AG04449 (cell line): ENCODE data around the gene PRMT6.
"Not testable (repeated sequence)": the region's sequence is repeated elsewhere in the genome, so short reads cannot be mapped to it uniquely, and the experiment has no call there.

Source experiments
- CTCF ChIA-PET: fragments of 350-600 bp; formaldehyde crosslinking; extraction: SDS; loops from one replicate; lab custom pipeline; 2021; ENCODE audit warnings: antibody characterized with exemption; lab: Yijun Ruan, JAX
- POLR2A ChIA-PET: fragments of 400-600, 350-600 bp; formaldehyde crosslinking; extraction: SDS; loops from one replicate; lab custom pipeline; 2020; ENCODE audit warnings: antibody characterized with exemption, inconsistent platforms; lab: Yijun Ruan, JAX
- DNase-seq: peaks from one replicate; pipeline ENCODE4 v3.0.0-alpha.2; 2010; ENCODE audit warnings: low read depth, low spot score
- H3K4me3 ChIP-seq: 2 replicates; pipeline ENCODE4 v1.5.1; 2011; ENCODE audit warnings: low read depth, mild to moderate bottlenecking, control low read depth, low read length
- CTCF ChIP-seq: IDR thresholded peaks from one replicate; pipeline ENCODE4 v1.5.1; 2011; ENCODE audit warnings: mild to moderate bottlenecking, moderate library complexity, low read length, control low read depth, inconsistent platforms; ENCODE audit not compliant: insufficient read depth; ENCODE audit errors: missing control alignments

Gene PRMT6

DNA sequence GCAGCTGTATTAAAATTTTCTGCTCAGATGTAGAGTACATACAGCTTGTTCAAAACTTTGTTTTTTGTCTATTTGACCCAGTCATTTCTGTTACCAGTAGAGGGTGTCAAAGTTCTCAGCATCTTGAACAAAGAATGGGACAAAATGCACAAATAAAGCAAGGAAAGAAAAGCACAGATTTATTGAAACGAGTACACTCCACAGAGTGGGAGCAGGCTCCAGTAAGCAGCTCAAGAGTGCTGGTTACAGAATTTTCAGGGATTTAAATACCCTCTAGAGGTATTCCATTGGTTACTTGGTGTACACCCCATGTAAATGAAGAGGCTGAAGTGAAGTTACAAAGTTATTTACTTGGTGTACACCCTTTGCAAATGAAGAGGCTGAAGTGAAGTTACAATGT is 8.9 kb upstream of the PRMT6 start:
- no peak overlapping the region for H3K4me3 ChIP-seq
- ChIA-PET POLR2A (no interaction called here), CTCF (interaction anchor here (0.6 kb wide), 1 partner anchor 53 kb away, joined by 3 read pairs; no protein-coding TSS in a partner anchor)
- TF ChIP-seq CTCF: no peak
- DNase-seq: no peak

DNA sequence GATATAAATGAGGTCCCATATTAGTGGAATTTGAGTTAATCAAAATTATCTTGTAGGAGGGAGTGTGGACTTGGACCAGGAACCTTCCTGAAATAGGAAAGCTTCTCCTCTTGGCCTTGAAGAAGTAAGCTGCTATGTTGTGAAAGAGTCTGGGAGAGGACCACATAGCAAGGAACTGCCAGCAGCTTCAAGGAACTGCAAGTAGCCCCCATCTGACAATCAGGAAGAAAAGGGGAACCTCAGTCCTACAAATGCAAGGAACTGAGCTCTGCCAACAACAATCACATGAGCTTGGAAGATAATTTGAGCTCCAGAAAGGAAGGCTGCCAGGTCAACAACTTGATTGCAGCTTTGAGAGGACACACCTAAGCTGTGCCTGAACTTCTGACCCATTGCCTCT is 8.2 kb upstream of the PRMT6 start:
- DNase-seq: no peak
- no peak overlapping the region for H3K4me3 ChIP-seq
- ChIA-PET POLR2A (interaction anchor here (1.0 kb wide), 1 partner anchor 9 kb away, joined by 5 read pairs; no protein-coding TSS in a partner anchor), CTCF (no interaction called here)
- no peak for TF ChIP-seq CTCF

- ChIA-PET POLR2A (no interaction called here), CTCF (no interaction called here)
- DNase-seq: no peak
- no peak overlapping the region for H3K4me3 ChIP-seq
- TF ChIP-seq CTCF: no peak
Measured at GRCh38 chr1:107051266-107051665, 5.2 kb upstream of the PRMT6 start.

DNA sequence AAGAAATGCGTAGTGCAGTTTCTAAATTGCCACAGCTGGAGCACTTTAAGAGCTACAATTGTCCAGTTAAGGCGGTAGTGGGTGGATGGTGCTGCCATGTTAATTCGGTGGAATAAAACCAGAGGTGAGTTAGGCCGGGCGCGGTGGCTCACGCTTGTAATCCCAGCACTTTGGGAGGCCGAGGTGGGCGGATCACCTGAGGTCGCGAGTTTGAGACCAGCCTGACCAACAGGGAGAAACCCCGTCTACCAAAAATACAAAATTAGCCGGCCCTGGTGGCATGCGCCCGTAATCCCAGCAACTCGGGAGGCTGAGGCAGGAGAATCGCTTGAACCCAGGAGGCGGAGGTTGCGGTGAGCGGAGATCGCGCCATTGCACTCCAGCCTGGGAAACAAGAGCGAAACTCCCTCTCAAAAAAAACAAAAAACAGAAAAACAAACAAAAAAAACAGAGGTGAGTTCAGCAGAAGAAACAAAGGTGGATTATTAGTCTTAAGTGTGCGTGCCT is 502 bp upstream of the PRMT6 start:
- ChIA-PET POLR2A (interaction anchor here (1.1 kb wide), 1 partner anchor 83 kb away, joined by 3 read pairs; no protein-coding TSS in a partner anchor), CTCF (interaction anchor here (0.6 to 2.0 kb wide), 3 partner anchors 86 to 565 kb away, joined by 3 to 6 read pairs (median 6); no protein-coding TSS in a partner anchor)
- DNase-seq: not testable (repeated sequence)
- H3K4me3 ChIP-seq: peak overlapping the region; percentile 86

- DNase-seq: no peak
- POLR2A ChIA-PET: interaction anchor here (0.7 to 1.1 kb wide), 2 partner anchors 9 to 82 kb away, joined by 3 to 5 read pairs; no protein-coding TSS in a partner anchor
- peak overlapping the region; percentile 86 for H3K4me3 ChIP-seq
- TF ChIP-seq CTCF: no peak
- CTCF ChIA-PET: interaction anchor here (1.9 to 2.0 kb wide), 2 partner anchors 85 to 472 kb away, joined by 6 read pairs; no protein-coding TSS in a partner anchor
Measured at GRCh38 chr1:107057197-107058133, 991 bp downstream of the PRMT6 start.

DNA sequence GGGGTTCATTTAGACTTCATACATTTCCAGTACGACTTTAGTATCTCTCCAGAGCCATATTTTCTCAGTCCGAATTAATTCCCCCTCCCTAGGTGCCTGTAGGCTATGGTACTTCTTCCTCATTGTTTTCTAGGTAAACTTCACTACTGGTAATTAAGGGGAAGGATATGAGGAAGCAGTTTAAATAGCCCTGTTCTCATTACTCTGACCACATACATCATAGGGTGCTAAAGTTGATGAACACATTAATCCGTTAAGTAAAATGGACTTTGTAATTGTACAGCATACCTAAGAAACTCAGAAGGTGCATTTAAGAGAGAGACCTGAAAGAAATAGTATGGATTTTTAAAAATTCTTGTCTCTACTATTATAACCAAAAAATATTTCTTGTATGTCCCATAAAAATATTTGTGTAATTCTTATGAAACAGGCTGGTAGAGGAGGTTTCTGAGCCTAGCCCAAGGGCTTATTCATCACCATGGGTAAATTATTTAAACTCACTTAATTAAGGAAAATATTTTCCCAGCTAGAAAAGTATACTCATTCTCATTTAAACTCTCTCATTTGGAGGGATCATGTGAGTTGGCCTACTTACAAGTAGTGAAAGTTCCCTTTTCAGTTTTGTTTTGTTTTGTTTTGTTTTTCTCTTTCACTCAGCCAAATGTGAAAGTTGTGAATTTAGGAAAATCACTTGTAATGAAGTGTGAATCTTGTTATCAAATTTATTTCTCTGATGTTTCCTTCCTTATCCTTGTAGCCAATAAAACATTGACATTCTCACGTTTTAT is 2.0 kb downstream of the PRMT6 start:
- no peak overlapping the region for H3K4me3 ChIP-seq
- POLR2A ChIA-PET: no interaction called here

More for the DNA sequence above, 2.0 kb downstream of the PRMT6 start:
- DNase-seq: no peak
- CTCF ChIA-PET: interaction anchor here (0.8 kb wide), 1 partner anchor 82 kb away, joined by 3 read pairs; the partner anchor contains the start of gene NTNG1
- no peak for TF ChIP-seq CTCF
